ENCODE measurements around the gene GUCY2D.
"Not testable (repeated sequence)": the region's sequence is repeated elsewhere in the genome, so short reads cannot be mapped to it uniquely, and the experiment has no call there.

GUCY2D gene

DNA sequence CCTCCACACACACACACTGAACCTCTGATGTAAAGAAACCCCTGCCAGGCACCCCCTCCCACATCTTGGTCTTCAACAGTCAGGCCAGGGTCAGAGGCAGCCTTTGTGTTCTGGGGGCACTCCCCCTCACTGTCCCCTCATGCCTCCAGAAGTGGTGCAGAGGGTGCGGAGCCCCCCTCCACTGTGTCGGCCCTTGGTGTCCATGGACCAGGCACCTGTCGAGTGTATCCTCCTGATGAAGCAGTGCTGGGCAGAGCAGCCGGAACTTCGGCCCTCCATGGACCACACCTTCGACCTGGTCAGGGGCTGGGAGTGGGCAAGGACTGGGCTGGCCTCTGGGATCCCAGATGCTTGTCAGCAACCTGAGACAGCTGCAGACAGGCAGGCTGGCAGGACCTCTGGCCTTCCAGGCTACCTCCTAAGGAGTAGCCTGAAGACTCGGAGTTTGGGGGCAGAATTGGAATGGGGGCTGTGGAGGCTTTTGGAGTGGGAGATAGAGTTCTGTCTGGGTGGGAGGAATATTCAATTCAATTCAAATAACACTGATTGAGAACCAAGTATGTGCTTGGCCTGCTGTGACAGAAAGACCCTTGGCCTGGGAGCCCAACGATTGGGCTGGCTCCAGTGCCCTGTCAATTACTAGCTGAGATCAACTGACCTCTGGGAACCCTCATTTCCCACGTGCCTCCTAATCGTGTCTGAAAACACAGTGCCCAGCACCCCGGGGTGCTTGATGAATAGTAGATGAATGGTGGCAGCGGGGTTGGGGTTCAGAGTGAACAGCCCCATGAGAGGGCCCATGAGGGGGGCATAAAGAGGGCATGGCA lies 11.5 kb downstream of the GUCY2D start:
- intact Hi-C loops (cut with DNase I): no loop called here

DNA sequence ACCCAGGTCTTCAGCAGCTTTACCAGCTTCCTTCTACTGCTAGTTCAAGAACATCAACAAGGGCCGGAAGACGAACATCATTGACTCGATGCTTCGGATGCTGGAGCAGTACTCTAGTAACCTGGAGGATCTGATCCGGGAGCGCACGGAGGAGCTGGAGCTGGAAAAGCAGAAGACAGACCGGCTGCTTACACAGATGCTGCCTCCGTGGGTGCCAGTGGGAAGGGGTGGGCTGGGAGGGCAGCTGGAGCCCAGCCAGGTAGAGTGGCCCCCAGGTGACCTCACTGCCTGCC lies 12.1 kb downstream of the GUCY2D start:
- intact Hi-C loops (cut with DNase I): no loop called here
- no peak for DNase-seq

More for the DNA sequence above, 11.5 kb downstream of the GUCY2D start:
- DNase-seq: no peak

DNA sequence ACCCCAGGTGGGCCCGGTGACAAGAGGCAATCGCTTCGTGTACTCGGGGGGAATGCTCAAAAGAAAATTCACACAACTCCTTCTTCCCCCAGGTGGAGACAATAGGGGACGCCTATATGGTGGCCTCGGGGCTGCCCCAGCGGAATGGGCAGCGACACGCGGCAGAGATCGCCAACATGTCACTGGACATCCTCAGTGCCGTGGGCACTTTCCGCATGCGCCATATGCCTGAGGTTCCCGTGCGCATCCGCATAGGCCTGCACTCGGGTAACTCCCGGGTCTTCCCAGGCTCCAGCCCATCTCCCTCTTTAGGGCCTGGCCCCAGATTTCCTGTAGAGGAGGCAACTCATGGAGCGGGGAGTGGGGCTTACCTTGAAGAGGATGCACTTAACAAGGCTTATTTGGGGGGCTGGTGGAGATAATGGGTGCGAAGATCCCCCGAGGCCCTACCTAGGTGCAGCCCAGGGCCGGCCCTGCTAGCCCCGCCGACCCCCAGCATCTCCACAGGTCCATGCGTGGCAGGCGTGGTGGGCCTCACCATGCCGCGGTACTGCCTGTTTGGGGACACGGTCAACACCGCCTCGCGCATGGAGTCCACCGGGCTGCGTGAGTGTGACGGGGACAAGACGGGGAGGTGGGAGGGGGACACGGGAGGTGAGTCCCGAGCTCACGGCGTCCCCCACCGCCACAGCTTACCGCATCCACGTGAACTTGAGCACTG lies 13.0 kb downstream of the GUCY2D start:
- intact Hi-C loops (cut with DNase I): no loop called here

DNA sequence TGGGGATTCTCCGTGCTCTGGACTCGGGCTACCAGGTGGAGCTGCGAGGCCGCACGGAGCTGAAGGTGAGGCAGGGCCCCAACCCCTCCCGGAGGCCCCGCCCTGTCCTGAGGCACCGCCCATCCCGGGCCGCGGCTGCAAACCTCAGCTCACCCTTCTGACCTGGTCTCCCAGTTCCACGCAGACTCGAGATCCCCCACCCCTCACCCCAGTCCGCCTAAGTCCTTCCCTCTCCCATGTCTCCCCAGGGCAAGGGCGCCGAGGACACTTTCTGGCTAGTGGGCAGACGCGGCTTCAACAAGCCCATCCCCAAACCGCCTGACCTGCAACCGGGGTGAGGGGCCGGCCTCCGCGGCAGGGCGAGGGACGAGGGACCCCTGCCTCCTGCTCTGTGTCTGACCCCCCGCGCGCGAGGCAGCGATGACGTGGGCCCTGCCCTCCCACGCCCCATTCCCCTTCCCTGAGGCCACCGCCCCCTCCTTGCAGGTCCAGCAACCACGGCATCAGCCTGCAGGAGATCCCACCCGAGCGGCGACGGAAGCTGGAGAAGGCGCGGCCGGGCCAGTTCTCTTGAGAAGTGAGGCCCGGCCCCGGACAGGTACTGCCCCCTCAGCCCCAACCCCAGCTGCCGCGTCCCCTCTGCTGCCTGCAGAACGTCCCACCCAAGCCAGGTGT lies 13.7 kb downstream of the GUCY2D start:
- intact Hi-C loops (cut with DNase I): no loop called here
- peak in 3 of 42 donors; percentile 18 to 33 (median 19) for DNase-seq

More for the DNA sequence above, 13.0 kb downstream of the GUCY2D start:
- DNase-seq: no peak

DNA sequence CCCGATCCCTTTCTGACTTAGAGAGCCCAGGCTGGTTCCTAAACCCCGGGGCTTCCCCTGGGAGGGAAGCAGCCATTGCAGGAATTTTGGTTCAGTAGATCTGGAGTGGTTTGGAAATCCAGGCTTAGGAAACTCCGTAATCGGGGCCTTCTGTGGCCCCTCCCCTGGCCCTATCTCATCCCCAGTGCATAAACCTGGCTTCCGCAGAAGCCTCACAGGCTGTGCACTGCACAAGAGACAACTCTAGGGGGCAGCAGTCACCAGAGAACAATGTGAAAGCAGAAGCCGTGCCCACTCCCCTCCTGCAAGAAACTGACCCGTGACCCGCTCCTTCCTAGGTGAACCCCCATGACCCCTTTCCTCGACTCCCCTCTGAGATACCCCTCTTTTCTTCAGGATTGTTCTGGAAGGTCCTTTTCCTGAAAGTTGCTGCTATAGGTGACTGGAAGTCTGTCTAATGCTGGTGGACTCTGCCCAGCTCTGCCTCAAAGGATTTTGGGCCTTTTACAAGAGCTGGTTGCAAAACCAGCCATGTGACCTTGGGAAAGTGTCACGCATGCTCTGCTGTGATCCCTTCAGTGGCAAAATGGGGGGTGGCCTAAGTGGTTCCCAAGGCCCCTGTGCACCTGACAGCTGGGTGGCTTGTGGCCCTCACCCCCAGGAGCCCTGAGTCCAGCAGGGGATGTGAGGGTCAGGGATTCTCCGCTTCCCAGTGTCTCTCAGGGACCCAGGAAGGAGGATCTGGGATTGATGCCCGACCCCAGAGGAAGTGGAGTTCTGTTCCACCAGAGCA lies 14.4 kb downstream of the GUCY2D start:
- intact Hi-C loops (cut with DNase I): no loop called here
- peak; percentile 24 to 76 (median 58) for DNase-seq

DNA sequence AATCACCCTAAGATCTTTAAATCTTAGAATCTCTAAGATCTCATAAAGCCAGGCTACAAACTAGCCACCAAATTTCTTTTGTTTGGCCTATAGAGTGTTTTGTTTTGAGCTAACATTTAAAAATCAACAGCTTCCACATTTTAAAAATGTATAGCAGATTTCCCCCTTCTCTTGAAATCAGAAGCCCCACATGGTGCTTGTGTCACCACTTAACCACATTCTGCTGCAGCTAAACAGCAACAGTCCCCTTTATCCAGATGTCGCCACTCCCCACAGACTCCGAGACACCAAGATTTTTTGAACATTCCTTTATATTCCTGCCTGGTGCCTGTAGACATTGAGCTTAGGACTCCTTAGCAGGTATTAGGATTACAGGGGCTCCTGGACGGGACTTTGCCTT lies 16.0 kb downstream of the GUCY2D start:
- no peak for DNase-seq
- intact Hi-C loops (cut with DNase I): no loop called here

DNA sequence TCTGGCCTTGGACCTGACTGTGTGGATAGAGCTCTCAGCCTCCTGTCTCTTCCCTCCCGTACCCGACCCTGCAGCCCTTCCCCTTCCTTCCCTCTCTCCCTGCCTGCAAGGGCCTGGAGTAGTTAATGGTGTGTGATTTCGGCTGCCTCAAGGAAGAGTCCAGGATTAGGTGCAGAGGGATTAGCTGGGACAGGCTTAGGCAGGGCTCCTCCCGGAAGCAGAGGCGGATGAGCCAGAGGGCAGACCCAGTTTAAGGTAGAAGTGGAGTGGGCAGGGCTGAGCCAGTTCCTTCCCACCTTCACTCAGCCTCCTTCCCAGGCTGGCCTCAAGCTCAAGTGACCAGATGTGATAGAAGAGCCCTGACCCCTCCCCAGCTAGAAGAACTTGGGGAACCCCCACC lies 16.8 kb downstream of the GUCY2D start:
- intact Hi-C loops (cut with DNase I): no loop called here
- DNase-seq: no peak

DNA sequence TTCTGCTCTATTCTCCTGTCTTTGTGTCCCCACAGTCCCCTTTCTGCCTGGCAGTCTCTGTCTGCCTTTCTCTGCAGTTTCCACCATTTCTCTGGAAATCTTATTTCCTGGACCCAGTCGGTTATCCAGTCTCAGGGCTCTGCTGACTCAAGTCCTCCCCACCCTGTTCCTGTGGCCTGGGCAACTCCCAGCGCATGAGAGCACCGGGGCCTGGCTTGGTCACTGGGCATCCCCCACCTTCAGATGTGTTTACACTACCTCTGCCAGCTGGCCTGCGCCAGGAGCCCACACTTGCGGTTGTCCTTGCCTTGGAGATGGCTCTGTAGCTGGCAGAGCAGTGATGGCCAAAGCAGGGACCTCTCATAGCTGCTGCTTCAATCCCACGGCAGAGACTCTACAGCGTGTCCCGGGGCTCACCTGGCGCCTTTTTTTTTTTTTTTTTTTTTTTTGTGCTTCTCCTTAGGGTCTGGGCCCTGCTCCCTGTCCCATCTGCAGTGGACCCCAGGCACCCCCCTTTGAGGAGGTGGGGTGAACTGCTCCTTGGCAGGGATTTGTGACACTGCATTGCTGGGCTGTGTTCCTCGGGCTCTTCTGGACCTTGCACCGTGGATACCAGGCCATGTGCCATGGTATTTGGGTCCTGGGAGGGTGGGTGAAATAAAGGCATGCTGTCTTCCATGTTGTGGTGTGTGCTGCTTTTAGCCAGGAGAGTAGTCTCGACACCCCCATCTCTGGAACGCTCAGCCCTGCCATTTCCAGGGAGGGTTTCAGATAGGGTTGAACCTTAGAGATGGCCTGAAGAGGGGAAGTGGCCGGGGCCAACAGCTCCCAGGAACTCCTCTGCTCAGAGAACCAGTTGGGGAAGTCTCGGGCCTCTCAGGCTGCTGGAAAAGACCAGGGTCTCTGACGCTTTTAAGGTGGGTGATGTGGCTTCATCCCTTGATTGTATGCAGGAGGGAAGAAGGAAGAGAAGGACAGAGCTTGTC lies 17.5 kb downstream of the GUCY2D start:
- no peak for DNase-seq
- intact Hi-C loops (cut with DNase I): no loop called here

DNA sequence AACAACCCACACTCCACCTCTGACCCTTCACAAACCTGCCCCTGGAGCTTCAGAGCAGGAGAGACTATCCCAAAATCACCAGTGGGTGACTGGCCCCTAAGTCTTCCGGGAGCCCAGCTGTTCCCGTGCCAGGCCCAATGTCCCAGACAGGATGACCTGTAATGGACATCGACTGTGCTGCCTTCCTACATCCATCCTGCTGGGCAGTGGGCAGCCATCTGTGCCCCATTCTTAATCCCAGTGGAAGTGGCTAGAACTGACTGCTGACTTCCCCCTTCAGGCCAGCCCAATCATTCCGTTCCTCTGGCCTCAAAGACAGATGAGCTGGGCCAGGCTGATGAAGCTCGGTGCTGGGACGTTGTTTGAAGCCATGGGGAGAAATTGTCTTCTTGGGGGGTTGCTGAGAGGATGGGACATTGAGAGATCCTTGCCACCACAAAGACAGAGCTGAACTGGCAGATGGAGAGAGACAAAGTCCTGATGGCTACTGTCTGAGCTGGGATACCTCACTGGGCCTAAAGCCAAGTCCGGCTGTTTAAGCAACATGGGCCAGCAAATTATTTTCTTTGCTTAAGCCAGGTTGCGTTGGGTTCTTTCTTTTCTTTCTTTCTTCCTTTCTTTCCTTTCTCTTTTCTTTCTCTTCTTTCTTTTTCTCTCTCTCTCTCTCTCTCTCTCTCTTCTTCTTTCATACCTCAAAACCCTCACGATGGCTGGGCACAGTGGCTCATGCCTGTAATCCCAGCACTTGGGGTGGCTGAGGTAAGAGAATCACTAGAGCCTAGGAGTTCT lies 18.6 kb downstream of the GUCY2D start:
- DNase-seq: no peak
- intact Hi-C loops (cut with DNase I): no loop called here

DNA sequence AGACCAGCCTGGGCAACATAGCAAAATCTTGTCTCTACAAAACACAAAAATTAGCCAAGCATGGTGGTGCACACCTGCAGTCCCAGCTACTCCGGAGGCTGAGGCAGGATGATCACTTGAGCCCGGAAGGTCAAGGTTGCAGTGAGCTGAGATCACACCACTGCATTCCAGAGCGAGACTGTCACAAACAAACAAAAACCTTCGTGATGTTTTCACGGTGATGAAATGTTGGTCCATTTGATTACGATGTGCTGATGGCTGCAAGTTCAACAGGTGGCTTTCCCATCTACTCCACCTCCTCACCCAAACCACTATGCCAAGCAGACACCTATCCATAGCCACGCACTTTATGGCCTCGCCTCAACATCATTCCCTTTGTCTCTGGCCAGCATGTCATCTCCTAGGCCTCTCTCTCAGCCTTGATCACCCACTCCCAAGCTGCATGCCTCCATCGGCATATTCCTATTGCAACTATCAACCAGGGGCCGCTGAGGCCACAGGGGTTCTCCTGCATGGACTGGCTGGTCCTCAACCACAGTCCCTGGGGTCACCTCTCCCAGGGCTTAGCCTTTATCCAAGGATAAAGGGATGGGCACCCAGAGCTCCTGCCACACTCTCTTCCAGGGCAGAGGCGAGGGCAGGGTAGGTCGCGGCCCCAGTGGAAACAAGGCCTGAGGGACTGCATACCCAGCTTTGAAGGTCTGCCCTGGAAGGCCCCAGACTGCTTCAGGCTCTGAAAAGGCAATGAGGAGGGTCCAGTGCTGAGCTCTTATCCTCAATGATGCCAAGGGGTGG lies 19.3 kb downstream of the GUCY2D start:
- DNase-seq: no peak
- intact Hi-C loops (cut with DNase I): no loop called here

DNA sequence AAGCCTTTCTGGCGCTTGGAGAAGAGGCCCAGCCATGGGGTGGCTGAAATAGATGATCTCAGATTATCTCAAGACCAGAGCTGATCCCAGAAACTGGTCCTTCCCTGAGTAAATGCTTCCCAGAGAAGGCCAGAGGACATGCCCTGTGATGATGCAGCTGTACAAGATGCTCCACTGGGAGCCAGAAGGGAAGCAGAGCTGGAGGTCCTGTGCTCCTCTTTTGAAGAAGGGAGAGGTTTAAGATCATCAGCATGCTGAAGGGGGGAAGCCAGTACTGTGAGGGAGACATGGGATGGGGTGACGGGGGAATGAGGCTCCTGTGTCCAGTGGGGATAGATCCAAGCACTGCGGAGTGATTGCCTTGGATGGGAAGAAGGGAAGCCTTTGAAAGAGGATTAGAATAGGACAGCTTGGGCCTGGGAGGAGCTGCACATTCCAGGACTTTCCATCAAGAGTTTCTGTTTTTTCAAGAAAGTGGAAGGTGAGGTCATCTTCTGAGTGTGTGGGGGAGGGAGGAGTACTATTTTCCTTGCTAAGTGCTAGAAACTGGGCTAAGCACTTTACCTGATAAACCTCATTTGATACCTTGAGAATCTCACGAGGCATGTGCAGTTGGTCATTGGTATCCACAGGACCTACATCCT lies 20.1 kb downstream of the GUCY2D start:
- intact Hi-C loops (cut with DNase I): no loop called here

DNA sequence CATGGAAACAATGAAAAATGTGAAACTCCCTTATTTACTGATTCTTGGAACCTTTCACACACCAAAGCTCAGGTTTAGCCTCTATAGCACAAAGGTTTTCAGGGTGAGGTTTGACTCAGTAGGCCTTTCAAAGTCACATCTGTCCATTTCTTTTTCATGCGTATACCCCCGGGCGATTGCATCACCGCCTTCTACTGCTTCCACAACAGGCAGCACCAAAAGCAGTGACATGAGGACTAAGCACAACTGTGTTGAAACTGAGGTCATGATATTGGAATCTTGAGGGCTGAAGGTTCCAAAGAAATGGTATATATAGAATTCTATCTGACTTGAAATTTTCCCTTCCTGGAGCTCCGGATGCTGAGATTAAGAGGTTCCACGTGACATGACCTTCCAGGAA lies 21.7 kb downstream of the GUCY2D start:
- intact Hi-C loops (cut with DNase I); DNase-seq: not testable (repeated sequence)

More for the DNA sequence above, 20.1 kb downstream of the GUCY2D start:
- DNase-seq: no peak

DNA sequence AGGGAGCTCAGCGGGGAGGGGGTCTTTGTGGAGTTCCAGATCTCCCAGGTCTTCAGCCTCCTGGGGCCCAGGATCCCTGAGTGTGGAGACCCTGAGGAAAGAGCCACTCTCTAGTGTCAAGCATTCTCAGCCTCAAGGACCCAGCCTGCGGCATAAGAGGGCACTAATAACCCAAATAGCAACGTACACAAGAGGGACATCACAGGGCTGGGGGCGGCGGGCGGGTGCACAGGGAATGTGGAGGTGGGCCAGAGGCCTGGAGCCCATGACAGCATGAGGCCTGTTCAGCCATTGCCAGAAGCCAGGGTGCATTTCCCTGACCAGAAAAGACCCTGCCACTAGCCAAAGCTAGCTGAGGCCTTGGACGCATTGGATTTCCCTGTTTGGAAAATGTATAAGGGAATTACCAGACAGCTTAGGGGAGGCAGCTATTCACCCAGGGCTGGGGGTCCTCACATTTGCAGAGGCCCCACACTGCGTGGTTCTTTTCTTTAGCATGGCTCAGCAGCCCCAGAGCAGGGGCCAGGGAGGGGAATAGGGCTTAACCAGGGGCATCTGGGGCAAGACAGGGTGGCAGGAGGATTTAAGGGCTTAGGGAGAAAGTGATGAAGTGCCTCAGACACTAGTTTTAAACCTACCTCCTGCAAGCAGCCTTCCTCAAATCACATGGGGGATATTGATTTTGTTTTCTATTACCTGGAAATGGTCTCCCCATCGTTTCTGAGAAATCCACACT lies 22.9 kb downstream of the GUCY2D start:
- intact Hi-C loops (cut with DNase I): no loop called here

DNA sequence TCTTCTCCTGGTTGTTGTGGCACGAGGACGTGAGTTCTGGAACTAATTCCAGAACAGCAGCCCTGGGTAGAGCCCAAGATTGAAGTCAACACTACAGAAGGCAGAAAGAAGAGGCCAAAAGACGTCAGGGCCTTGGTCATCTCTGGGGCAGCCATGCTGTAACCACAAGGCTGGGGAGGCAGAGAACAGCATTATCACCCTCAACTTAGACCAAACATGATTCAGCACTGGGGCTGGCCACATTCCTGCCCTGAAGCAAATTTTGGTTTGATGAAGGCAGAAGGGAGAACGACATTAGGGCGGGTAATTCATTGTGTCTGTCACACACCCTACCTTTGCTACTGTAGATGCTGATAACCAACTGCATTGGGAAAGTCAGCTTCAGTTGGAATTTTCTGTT lies 26.7 kb downstream of the GUCY2D start:
- no peak for DNase-seq

More for the DNA sequence above, 22.9 kb downstream of the GUCY2D start:
- no peak for DNase-seq

DNA sequence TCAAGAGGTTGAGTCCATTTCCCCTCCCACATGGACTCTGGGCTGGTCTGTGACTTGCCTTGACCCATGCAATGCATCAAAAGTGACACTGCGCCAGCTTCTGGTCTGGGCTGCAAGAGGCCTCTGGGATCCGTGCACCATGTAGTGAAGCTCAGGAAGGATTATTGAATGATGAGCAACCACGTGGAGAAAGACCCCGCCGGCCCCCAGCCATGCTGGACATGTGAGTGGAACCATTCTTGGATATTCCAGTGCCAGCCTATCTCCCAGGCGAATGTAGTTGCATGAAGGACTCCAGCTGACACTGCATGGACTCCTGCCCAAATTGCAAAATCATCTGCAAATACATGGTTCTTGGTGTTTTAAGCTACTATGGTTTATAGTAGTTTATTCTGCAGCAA lies 28.8 kb downstream of the GUCY2D start:
- intact Hi-C loops (cut with DNase I): no loop called here
- DNase-seq: no peak

More for the DNA sequence above, 26.7 kb downstream of the GUCY2D start:
- intact Hi-C loops (cut with DNase I): no loop called here
